Mesothelial cell of epicardium (in vitro differentiated cells): ENCODE results near the gene ASXL1. TPM values are rescaled to one million over a fixed set of nuclear protein-coding genes. Genes with fewer than 3 reads are reported as not detected.

ENCODE experiments used
- DNase-seq, 2 experiments: peaks; one replicate each; pipeline ENCODE4 v3.0.0; 2021; ENCODE audit warnings: low spot score in 2 of 2; ENCODE audit not compliant: unreplicated experiment in 2 of 2
- H3K27ac Mint-ChIP-seq: 2 replicates; pipeline ENCODE4 v1.8.0; 2021; ENCODE audit warnings: mixed read lengths
- H3K27me3 Mint-ChIP-seq: 2 replicates; pipeline ENCODE4 v1.8.0; 2021; ENCODE audit warnings: low read depth, mixed read lengths
- H3K36me3 Mint-ChIP-seq: 2 replicates; pipeline ENCODE4 v1.8.0; 2021; ENCODE audit warnings: mixed read lengths
- H3K4me1 Mint-ChIP-seq: 2 replicates; pipeline ENCODE4 v1.8.0; 2021; ENCODE audit warnings: mixed read lengths
- H3K4me3 Mint-ChIP-seq: 2 replicates; pipeline ENCODE4 v1.8.0; 2021; ENCODE audit warnings: mild to moderate bottlenecking, moderate library complexity, mixed read lengths
- H3K9me3 Mint-ChIP-seq: 2 replicates; pipeline ENCODE4 v1.8.0; 2021; ENCODE audit warnings: mixed read lengths
- CTCF ChIP-seq: fragments of 200-600 bp; sonication (generic); IDR thresholded peaks from one replicate; pipeline ENCODE4 v1.5.0; 2021; ENCODE audit warnings: antibody characterized with exemption; ENCODE audit not compliant: unreplicated experiment
- total RNA-seq: library from RNA; stranded (reverse); gene quantifications from 3 replicates; pipeline ENCODE4 v1.2.1, GENCODE V29; 2021

ASXL1 gene
- total RNA-seq, 1 donor from 2014 or later, result 182 TPM

GRCh38 chr20:32332614-32333013 is 25.5 kb upstream of the ASXL1 start:
- H3K9me3 Mint-ChIP-seq, result no peaks in the 10 kb centered on the region
- H3K27ac Mint-ChIP-seq, result no peak overlapping the region
- no peak for DNase-seq
- peaks cover 9% of the 10 kb centered on the region for H3K36me3 Mint-ChIP-seq
- peaks cover 6% of the 10 kb centered on the region for H3K4me1 Mint-ChIP-seq
- no peaks in the 10 kb centered on the region for H3K27me3 Mint-ChIP-seq
- H3K4me3 Mint-ChIP-seq, result no peak overlapping the region
- TF ChIP-seq CTCF, result no peak

GRCh38 chr20:32333181-32333987 is 24.7 kb upstream of the ASXL1 start:
- Mint-ChIP-seq H3K27ac (no peak overlapping the region), H3K9me3 (no peaks in the 10 kb centered on the region), H3K36me3 (peaks cover 9% of the 10 kb centered on the region), H3K4me1 (peaks cover 6% of the 10 kb centered on the region), H3K27me3 (no peaks in the 10 kb centered on the region), H3K4me3 (no peak overlapping the region)
- no peak for TF ChIP-seq CTCF
- no peak for DNase-seq

GRCh38 chr20:32333988-32334885 is 23.9 kb upstream of the ASXL1 start:
- TF ChIP-seq CTCF, result no peak
- Mint-ChIP-seq H3K27me3 (no peaks in the 10 kb centered on the region), H3K27ac (no peak overlapping the region), H3K9me3 (no peaks in the 10 kb centered on the region), H3K4me1 (peaks cover 6% of the 10 kb centered on the region), H3K36me3 (peaks cover 7% of the 10 kb centered on the region), H3K4me3 (no peak overlapping the region)
- DNase-seq, result no peak

- H3K36me3 Mint-ChIP-seq, result peaks cover 7% of the 10 kb centered on the region
- DNase-seq, result no peak
- H3K4me3 Mint-ChIP-seq, result no peak overlapping the region
- TF ChIP-seq CTCF, result peak; percentile 18
- peak overlapping the region; percentile 51 for H3K27ac Mint-ChIP-seq
- H3K27me3 Mint-ChIP-seq, result no peaks in the 10 kb centered on the region
- no peaks in the 10 kb centered on the region for H3K9me3 Mint-ChIP-seq
- H3K4me1 Mint-ChIP-seq, result peaks cover 6% of the 10 kb centered on the region
These were observed 21.2 kb upstream of the ASXL1 start for GRCh38 chr20:32336918-32337347.

GRCh38 chr20:32337937-32338661 is 20.0 kb upstream of the ASXL1 start:
- Mint-ChIP-seq H3K27me3 (no peaks in the 10 kb centered on the region), H3K4me3 (no peak overlapping the region), H3K36me3 (peaks cover 7% of the 10 kb centered on the region), H3K27ac (peak overlapping the region; percentile 53), H3K4me1 (peaks cover 6% of the 10 kb centered on the region), H3K9me3 (no peaks in the 10 kb centered on the region)
- no peak for DNase-seq
- no peak for TF ChIP-seq CTCF
